WTC11 (cell line): ENCODE data around the gene SYNC. TPM values are rescaled to one million over a fixed set of nuclear protein-coding genes. Genes with fewer than 3 reads are reported as not detected.
"Not testable (repeated sequence)": the region's sequence is repeated elsewhere in the genome, so short reads cannot be mapped to it uniquely, and the experiment has no call there.

Source experiments
- ATAC-seq: fragments of 200-7000 bp; cut with Tn5 transposase; 2 replicates; pipeline ENCODE4 v1.10.0; 2021; ENCODE audit warnings: mild to moderate bottlenecking, moderate library complexity
- CTCF ChIA-PET: fragments of 300-600 bp; sonication (Branson Sonifier 250); formaldehyde crosslinking; loops from one replicate; lab custom pipeline; 2021; ENCODE audit warnings: antibody characterized with exemption; lab: Charles Lee
- POLR2A ChIA-PET: fragments of 350-600 bp; sonication (Branson Sonifier 250); formaldehyde crosslinking; loops from one replicate; lab custom pipeline; 2021; ENCODE audit warnings: antibody characterized with exemption; lab: Charles Lee
- DNase-seq: peaks from one replicate; pipeline ENCODE4 v3.0.0; 2021; ENCODE audit warnings: low spot score
- H3K27ac Mint-ChIP-seq: 2 replicates; pipeline ENCODE4 v1.8.0; 2021; ENCODE audit warnings: mixed read lengths
- H3K27me3 Mint-ChIP-seq: 2 replicates; pipeline ENCODE4 v1.8.0; 2021; ENCODE audit warnings: low read depth, mild to moderate bottlenecking, moderate library complexity, mixed read lengths
- H3K36me3 Mint-ChIP-seq: 2 replicates; pipeline ENCODE4 v1.8.0; 2021; ENCODE audit warnings: mixed read lengths
- H3K4me1 Mint-ChIP-seq: 2 replicates; pipeline ENCODE4 v1.8.0; 2022; ENCODE audit warnings: mixed read lengths
- H3K4me3 Mint-ChIP-seq: 2 replicates; pipeline ENCODE4 v1.8.0; 2021; ENCODE audit warnings: mild to moderate bottlenecking, moderate library complexity, mixed read lengths
- H3K9me3 Mint-ChIP-seq: 2 replicates; pipeline ENCODE4 v1.8.0; 2021; ENCODE audit warnings: mixed read lengths
- CREM ChIP-seq: sonication (generic); formaldehyde crosslinking; IDR thresholded peaks from 2 replicates; pipeline ENCODE4 v1.8.1; 2022; ENCODE audit warnings: mild to moderate bottlenecking, missing genetic modification reagents, moderate library complexity
- ESRRA ChIP-seq: sonication (generic); formaldehyde crosslinking; IDR thresholded peaks from 2 replicates; pipeline ENCODE4 v1.8.1; 2022; ENCODE audit warnings: mild to moderate bottlenecking, missing genetic modification reagents, borderline replicate concordance
- FOXJ3 ChIP-seq: sonication (generic); formaldehyde crosslinking; IDR thresholded peaks from 2 replicates; pipeline ENCODE4 v1.9.0; 2021; ENCODE audit warnings: missing genetic modification reagents, mild to moderate bottlenecking, borderline replicate concordance
- FOXP1 ChIP-seq: sonication (generic); formaldehyde crosslinking; IDR thresholded peaks from 2 replicates; pipeline ENCODE4 v1.8.0; 2022; ENCODE audit warnings: missing genetic modification reagents, mild to moderate bottlenecking, moderate library complexity, borderline replicate concordance
- JUN ChIP-seq: sonication (generic); formaldehyde crosslinking; IDR thresholded peaks from 2 replicates; pipeline ENCODE4 v1.8.0; 2023; ENCODE audit warnings: mild to moderate bottlenecking, missing genetic modification reagents
- MXD4 ChIP-seq: fragments of 250-450 bp; sonication (Bioruptor Pico); IDR thresholded peaks from 2 replicates; pipeline ENCODE4 v1.8.0; 2021; ENCODE audit warnings: mild to moderate bottlenecking, moderate library complexity, borderline replicate concordance
- MYBL2 ChIP-seq: sonication (generic); formaldehyde crosslinking; IDR thresholded peaks from 2 replicates; pipeline ENCODE4 v1.8.1; 2023; ENCODE audit warnings: mild to moderate bottlenecking, moderate library complexity, missing genetic modification reagents
- NFYB ChIP-seq: sonication (generic); formaldehyde crosslinking; conservative IDR thresholded peaks from 2 replicates; pipeline ENCODE4 v1.8.0; 2022; ENCODE audit warnings: low read depth, missing genetic modification reagents
- NR2C2 ChIP-seq: sonication (generic); formaldehyde crosslinking; IDR thresholded peaks from 2 replicates; pipeline ENCODE4 v1.8.0; 2022; ENCODE audit warnings: mild to moderate bottlenecking, missing genetic modification reagents
- NR3C1 ChIP-seq: sonication (generic); formaldehyde crosslinking; conservative IDR thresholded peaks from 2 replicates; pipeline ENCODE4 v1.8.1; 2023; ENCODE audit warnings: low read depth, mild to moderate bottlenecking, missing genetic modification reagents
- TEAD1 ChIP-seq: sonication (generic); formaldehyde crosslinking; IDR thresholded peaks from 2 replicates; pipeline ENCODE4 v1.8.0; 2022; ENCODE audit warnings: mild to moderate bottlenecking, missing genetic modification reagents
- ZBTB21 ChIP-seq: sonication (generic); formaldehyde crosslinking; IDR thresholded peaks from 2 replicates; pipeline ENCODE4 v1.8.1; 2023; ENCODE audit warnings: mild to moderate bottlenecking, missing genetic modification reagents, borderline replicate concordance
- ZNF232 ChIP-seq: sonication (generic); formaldehyde crosslinking; IDR thresholded peaks from 2 replicates; pipeline ENCODE4 v1.8.0; 2022; ENCODE audit warnings: mild to moderate bottlenecking, missing genetic modification reagents
- ZNF396 ChIP-seq: fragments of 250-450 bp; sonication (Bioruptor Pico); IDR thresholded peaks from 2 replicates; pipeline ENCODE4 v1.8.0; 2021; ENCODE audit warnings: mild to moderate bottlenecking, moderate library complexity, borderline replicate concordance
- ZNF416 ChIP-seq: fragments of 250-450 bp; sonication (Bioruptor Pico); IDR thresholded peaks from 2 replicates; pipeline ENCODE4 v1.9.0; 2021; ENCODE audit warnings: mild to moderate bottlenecking, inconsistent platforms
- total RNA-seq: library from RNA; stranded (reverse); gene quantifications from 3 replicates; pipeline ENCODE4 v1.2.3, GENCODE V29; 2021
- TF ChIP-seq, protein P1 (sequence below): fragments of 250-450 bp; sonication (Bioruptor Pico); IDR thresholded peaks from 2 replicates; pipeline ENCODE4 v1.9.0; 2021; ENCODE audit warnings: mild to moderate bottlenecking, borderline replicate concordance
- TF ChIP-seq, protein P2 (sequence below): sonication (generic); formaldehyde crosslinking; IDR thresholded peaks from 2 replicates; pipeline ENCODE4 v1.8.0; 2022; ENCODE audit warnings: mild to moderate bottlenecking, missing genetic modification reagents
- TF ChIP-seq, protein P3 (sequence below): sonication (generic); formaldehyde crosslinking; IDR thresholded peaks from 2 replicates; pipeline ENCODE4 v1.8.1; 2022; ENCODE audit warnings: mild to moderate bottlenecking, moderate library complexity, missing genetic modification reagents
- TF ChIP-seq, protein P4 (sequence below): sonication (generic); formaldehyde crosslinking; IDR thresholded peaks from 2 replicates; pipeline ENCODE4 v1.8.1; 2023; ENCODE audit warnings: mild to moderate bottlenecking, missing genetic modification reagents, moderate library complexity
- TF ChIP-seq, protein P5 (sequence below): fragments of 250-450 bp; sonication (Bioruptor Pico); IDR thresholded peaks from 2 replicates; pipeline ENCODE4 v1.9.0; 2021; ENCODE audit warnings: mild to moderate bottlenecking
- TF ChIP-seq, protein P6 (sequence below): sonication (generic); formaldehyde crosslinking; conservative IDR thresholded peaks from 2 replicates; pipeline ENCODE4 v1.8.1; 2022; ENCODE audit warnings: mild to moderate bottlenecking, missing genetic modification reagents

The SYNC gene
- total RNA-seq, 1 experiment from 2014 or later, result 0.09 TPM

DNA sequence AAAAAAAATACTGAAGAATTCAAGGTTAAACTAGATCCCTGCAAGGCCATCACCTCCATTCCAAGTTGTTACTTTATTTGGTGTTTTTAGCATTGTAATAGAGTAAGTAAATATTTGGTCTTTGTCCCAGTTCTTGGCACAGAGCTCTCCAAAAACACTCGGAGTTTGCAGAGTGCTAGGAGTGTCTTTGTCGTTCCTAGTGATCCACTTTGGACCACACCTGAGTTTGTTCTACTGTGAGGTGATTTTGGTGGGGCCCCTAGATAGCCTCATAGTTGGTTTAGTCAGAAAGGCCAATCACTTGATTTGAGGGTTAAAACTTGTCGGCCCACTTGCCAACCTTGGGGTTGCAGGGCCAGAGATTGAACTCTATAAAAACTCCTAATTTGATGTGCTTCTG, 25.6 kb downstream of the SYNC start (continued):
- TF ChIP-seq, protein P1, sequence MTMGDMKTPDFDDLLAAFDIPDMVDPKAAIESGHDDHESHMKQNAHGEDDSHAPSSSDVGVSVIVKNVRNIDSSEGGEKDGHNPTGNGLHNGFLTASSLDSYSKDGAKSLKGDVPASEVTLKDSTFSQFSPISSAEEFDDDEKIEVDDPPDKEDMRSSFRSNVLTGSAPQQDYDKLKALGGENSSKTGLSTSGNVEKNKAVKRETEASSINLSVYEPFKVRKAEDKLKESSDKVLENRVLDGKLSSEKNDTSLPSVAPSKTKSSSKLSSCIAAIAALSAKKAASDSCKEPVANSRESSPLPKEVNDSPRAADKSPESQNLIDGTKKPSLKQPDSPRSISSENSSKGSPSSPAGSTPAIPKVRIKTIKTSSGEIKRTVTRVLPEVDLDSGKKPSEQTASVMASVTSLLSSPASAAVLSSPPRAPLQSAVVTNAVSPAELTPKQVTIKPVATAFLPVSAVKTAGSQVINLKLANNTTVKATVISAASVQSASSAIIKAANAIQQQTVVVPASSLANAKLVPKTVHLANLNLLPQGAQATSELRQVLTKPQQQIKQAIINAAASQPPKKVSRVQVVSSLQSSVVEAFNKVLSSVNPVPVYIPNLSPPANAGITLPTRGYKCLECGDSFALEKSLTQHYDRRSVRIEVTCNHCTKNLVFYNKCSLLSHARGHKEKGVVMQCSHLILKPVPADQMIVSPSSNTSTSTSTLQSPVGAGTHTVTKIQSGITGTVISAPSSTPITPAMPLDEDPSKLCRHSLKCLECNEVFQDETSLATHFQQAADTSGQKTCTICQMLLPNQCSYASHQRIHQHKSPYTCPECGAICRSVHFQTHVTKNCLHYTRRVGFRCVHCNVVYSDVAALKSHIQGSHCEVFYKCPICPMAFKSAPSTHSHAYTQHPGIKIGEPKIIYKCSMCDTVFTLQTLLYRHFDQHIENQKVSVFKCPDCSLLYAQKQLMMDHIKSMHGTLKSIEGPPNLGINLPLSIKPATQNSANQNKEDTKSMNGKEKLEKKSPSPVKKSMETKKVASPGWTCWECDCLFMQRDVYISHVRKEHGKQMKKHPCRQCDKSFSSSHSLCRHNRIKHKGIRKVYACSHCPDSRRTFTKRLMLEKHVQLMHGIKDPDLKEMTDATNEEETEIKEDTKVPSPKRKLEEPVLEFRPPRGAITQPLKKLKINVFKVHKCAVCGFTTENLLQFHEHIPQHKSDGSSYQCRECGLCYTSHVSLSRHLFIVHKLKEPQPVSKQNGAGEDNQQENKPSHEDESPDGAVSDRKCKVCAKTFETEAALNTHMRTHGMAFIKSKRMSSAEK (CRISPR knock-in tag), result no peak
- TF ChIP-seq ZNF396 (CRISPR knock-in tag), result no peak

DNA sequence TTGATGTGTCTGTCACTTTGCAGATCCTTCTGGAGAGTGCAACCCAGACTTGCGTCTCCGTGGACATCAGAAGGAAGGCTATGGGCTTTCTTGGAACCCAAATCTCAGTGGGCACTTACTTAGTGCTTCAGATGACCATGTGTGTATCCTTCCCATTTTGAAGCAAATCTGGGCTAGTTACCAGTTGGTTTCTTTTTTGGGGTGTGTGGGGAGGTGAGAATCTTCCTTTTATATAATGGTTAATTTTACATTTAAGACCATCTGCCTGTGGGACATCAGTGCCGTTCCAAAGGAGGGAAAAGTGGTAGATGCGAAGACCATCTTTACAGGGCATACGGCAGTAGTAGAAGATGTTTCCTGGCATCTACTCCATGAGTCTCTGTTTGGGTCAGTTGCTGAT, 33.9 kb downstream of the SYNC start:
- H3K9me3 Mint-ChIP-seq, H3K4me1 Mint-ChIP-seq, H3K4me3 Mint-ChIP-seq, POLR2A ChIA-PET, DNase-seq, H3K27me3 Mint-ChIP-seq, ATAC-seq, CTCF ChIA-PET: not testable (repeated sequence)
- Mint-ChIP-seq H3K36me3 (peaks cover 80% of the 10 kb centered on the region), H3K27ac (peak overlapping the region; percentile 21; the same call in 1 of the 2 replicates)

DNA sequence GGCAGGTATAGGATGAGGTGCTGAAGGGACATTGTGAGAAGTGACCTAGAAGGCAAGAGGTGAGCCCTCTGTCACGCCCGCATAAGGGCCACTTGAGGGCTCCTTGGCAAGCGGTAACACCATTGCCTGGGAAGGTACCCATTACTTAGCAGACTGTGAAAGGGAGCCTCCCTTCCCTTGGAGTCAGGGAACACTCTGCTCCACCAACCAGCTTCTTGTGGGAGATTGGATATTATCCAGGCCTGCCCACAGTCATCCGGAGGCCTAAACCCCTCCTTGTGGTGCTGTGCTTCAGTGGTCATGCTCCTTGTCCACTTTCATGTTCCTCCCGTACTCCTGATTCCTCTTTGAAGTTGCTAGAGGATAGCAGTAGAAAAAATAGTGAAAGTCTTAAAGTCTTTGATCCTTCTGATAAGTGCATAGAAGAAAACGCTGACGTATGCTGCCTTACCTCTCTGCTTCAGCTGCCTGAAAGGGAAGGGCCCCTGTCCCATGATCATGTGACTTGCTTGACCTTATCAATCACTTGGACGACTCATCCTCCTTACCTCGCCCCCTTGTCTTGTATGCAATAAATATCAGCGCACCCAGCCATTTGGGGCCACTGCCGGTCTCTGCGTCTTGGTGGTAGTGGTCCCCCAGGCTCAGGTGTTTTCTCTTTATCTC, 35.5 kb downstream of the SYNC start:
- POLR2A ChIA-PET, result interaction anchor here (0.8 kb wide), 1 partner anchor 147 kb away, joined by 5 read pairs; no protein-coding TSS in a partner anchor
- no peak for DNase-seq
- no peaks in the 10 kb centered on the region for H3K4me1 Mint-ChIP-seq
- ATAC-seq, result no peak
- no peak for TF ChIP-seq ZBTB21 (CRISPR knock-in tag)
- no peak for TF ChIP-seq NR2C2
- TF ChIP-seq, protein P2, sequence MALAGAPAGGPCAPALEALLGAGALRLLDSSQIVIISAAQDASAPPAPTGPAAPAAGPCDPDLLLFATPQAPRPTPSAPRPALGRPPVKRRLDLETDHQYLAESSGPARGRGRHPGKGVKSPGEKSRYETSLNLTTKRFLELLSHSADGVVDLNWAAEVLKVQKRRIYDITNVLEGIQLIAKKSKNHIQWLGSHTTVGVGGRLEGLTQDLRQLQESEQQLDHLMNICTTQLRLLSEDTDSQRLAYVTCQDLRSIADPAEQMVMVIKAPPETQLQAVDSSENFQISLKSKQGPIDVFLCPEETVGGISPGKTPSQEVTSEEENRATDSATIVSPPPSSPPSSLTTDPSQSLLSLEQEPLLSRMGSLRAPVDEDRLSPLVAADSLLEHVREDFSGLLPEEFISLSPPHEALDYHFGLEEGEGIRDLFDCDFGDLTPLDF (CRISPR knock-in tag), result no peak
- TF ChIP-seq, protein P3, sequence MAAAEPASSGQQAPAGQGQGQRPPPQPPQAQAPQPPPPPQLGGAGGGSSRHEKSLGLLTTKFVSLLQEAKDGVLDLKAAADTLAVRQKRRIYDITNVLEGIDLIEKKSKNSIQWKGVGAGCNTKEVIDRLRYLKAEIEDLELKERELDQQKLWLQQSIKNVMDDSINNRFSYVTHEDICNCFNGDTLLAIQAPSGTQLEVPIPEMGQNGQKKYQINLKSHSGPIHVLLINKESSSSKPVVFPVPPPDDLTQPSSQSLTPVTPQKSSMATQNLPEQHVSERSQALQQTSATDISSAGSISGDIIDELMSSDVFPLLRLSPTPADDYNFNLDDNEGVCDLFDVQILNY (CRISPR knock-in tag), result no peak
- TF ChIP-seq NR3C1 (CRISPR knock-in tag), result no peak
- TF ChIP-seq JUN (CRISPR knock-in tag), result no peak
- TF ChIP-seq MXD4, result no peak
- TF ChIP-seq, protein P4, sequence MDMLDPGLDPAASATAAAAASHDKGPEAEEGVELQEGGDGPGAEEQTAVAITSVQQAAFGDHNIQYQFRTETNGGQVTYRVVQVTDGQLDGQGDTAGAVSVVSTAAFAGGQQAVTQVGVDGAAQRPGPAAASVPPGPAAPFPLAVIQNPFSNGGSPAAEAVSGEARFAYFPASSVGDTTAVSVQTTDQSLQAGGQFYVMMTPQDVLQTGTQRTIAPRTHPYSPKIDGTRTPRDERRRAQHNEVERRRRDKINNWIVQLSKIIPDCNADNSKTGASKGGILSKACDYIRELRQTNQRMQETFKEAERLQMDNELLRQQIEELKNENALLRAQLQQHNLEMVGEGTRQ (CRISPR knock-in tag), result no peak
- TF ChIP-seq ESRRA, result no peak
- TF ChIP-seq, all 79 proteins: peak for 0
- Mint-ChIP-seq H3K27me3 (no peaks in the 10 kb centered on the region), H3K27ac (peak overlapping the region; percentile 3; the same call in 1 of the 2 replicates), H3K9me3 (no peaks in the 10 kb centered on the region), H3K36me3 (peaks cover 78% of the 10 kb centered on the region), H3K4me3 (no peak overlapping the region)
- CTCF ChIA-PET, result no interaction called here

DNA sequence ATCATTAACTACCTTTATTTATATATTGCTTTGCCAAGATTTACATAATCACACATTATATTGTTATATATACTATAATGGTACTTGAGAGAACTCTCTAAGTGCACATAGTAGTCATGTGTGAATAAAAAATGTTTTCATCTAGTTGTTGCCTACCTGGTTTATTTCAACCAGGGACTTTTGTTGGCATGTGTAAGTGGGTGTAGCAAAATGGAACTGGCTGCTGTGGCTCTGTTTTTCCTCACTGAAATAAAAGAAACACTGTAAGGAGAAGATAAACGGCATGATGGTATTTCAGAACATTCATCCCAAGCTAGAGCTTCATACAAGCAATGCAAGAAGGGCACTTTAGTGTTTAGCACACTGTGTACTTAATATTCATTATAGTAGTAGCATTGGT, 36.7 kb downstream of the SYNC start:
- Mint-ChIP-seq H3K9me3 (no peaks in the 10 kb centered on the region), H3K4me3 (no peak overlapping the region), H3K36me3 (peaks cover 79% of the 10 kb centered on the region), H3K4me1 (no peaks in the 10 kb centered on the region), H3K27ac (no peak overlapping the region), H3K27me3 (no peaks in the 10 kb centered on the region)
- DNase-seq (no peak), ATAC-seq (no peak)
- CTCF ChIA-PET, result interaction anchor here (1.2 kb wide), 1 partner anchor 146 kb away, joined by 3 read pairs; no protein-coding TSS in a partner anchor
- POLR2A ChIA-PET, result interaction anchor here (0.8 kb wide), 1 partner anchor 145 kb away, joined by 5 read pairs; no protein-coding TSS in a partner anchor
- TF ChIP-seq FOXJ3 (CRISPR knock-in tag) (no peak), ZNF232 (no peak), FOXP1 (CRISPR knock-in tag) (no peak), MXD4 (no peak), CREM (CRISPR knock-in tag) (no peak), NFYB (CRISPR knock-in tag) (no peak), TEAD1 (CRISPR knock-in tag) (no peak), ZNF416 (no peak), MYBL2 (CRISPR knock-in tag) (no peak)
- TF ChIP-seq, protein P4 (CRISPR knock-in tag), result no peak
- TF ChIP-seq, protein P5, sequence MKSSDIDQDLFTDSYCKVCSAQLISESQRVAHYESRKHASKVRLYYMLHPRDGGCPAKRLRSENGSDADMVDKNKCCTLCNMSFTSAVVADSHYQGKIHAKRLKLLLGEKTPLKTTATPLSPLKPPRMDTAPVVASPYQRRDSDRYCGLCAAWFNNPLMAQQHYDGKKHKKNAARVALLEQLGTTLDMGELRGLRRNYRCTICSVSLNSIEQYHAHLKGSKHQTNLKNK (CRISPR knock-in tag), result no peak
- TF ChIP-seq, protein P6, sequence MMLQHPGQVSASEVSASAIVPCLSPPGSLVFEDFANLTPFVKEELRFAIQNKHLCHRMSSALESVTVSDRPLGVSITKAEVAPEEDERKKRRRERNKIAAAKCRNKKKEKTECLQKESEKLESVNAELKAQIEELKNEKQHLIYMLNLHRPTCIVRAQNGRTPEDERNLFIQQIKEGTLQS, result no peak
